ENCODE results near the gene WWOX.

Gene WWOX

GRCh38 chr16:79131321-79132075, 1032.0 kb downstream of the WWOX start:
- no peak for DNase-seq (ENCODE audit: low read depth, low spot score)

DNA sequence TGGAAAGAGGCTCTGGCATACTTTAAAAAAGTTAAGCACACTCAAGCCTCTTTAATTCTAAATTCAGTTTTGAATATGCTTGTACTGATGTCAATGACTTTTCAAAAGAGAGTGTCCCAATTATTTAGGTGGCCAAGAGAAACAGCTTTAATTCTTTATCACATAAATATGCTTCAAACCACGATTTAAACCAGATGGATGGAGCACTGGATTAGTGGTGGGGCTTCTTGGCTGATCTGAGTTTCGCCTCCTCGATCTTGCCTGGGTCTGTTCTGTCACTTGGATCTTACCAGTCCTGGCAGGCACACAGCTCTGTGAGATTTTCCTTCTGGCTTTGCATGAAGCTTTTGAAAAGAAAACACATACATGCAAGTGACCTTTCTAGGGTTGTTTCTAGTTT, 1033.2 kb downstream of the WWOX start:
- DNase-seq (ENCODE audit: low read depth, low spot score), result no peak

DNA sequence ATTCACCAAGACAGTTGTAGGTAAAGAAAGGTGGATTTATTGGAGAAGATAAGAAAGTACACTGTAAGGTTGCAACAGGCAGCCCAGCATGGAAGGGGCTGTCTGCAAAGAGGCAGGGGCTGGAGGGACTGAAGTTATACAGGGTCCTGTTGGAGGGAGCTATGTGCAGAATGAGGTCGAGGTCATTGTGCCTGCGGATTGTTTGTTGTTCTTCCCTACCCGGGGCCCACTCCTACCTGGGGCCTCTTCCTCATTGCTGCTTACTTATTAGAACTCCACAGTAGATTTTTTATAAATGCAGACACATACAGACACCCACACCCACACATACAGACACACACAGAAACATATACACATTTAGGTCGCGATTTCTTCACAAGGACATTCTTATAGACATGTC, 1034.8 kb downstream of the WWOX start:
- DNase-seq (ENCODE audit: low read depth, low spot score), result no peak

DNA sequence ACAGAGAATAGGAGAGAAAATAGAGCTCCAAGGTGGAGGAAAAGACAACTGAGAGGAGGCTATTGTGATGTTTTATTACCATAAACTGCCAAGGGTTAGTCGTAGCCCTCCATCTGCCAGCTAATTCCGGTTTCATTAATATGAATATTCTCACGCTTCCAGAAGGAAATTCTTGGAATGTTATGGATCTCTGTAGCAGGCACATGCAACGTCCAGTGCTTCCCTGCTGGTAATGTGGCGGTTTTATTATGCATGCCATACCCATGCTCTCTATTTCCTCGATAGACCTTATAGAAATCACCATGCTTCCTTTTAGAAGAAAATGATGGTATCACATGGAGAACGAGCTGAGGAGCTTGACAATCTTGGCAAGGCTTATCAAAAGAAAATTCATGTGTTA, 1037.5 kb downstream of the WWOX start:
- DNase-seq (ENCODE audit: low read depth, low spot score), result no peak

DNA sequence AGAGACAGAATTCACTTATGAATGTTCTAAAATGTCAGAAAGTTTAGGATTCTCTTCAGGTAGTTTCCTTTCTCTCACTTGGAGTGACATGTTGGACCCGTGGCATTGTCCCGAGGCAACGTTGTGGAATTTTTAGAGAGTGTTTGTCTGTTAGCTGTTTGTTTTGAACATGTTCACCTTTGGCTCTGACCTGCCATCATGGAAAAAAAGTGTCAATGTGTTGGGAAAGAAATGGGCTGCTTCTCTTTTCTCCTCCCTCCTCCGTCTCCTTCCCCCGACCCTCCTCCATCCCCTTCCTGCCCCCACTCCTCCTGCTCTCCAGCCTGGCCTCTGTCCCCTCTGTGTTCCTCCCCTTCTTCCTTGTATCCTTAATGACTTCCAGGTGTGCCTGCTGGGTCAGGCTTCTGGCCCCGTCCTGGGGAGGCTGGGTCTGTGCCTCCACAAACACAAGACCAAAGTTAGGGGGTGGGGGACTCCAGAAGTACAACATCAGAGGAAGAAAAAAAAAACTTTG, 1038.0 kb downstream of the WWOX start:
- DNase-seq (ENCODE audit: low read depth, low spot score), result no peak

DNA sequence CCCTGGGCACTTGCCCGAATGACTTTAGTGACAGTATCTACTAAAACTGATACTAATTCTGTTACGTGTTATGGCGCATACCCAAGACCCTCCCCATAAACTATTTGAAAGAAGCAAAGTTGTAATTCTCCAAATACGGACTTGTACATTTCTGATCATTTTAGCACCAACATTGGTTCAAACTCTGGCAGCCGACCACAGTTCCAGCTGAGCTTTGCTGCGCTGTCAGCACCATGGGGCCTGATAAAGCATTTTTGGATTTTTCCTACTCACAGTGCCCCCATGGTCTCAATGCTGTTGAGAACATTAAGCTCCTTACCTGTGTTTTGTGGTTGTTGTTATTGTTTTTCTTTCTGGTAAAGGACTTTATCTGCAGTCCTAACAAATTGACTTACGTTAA, 1040.3 kb downstream of the WWOX start:
- DNase-seq (ENCODE audit: low read depth, low spot score), result no peak

DNA sequence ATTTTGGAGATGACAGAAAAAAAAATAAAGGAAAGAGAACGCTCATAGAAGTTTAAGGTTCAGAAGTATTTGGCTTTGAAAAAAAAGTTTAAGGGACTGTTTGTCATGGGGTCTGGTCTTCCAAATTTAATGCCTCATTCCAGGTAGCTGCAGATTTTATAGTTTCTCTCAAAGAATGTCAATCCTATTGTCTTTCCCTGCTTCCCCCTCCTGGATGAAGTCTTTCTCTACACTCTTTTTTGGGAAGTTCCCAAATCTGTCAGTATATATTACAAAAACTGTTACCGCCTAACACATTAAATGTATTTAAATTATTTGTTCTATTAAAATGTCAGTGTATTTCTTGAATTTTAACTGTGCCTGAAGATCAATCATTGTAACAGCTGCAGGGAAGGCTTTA, 1043.6 kb downstream of the WWOX start:
- DNase-seq (ENCODE audit: low read depth, low spot score), result no peak

- DNase-seq (ENCODE audit: low read depth, low spot score), result no peak
Measured at GRCh38 chr16:79150151-79150550, 1050.7 kb downstream of the WWOX start.

GRCh38 chr16:79150632-79151310, 1051.3 kb downstream of the WWOX start:
- DNase-seq (ENCODE audit: low read depth, low spot score), result no peak

DNA sequence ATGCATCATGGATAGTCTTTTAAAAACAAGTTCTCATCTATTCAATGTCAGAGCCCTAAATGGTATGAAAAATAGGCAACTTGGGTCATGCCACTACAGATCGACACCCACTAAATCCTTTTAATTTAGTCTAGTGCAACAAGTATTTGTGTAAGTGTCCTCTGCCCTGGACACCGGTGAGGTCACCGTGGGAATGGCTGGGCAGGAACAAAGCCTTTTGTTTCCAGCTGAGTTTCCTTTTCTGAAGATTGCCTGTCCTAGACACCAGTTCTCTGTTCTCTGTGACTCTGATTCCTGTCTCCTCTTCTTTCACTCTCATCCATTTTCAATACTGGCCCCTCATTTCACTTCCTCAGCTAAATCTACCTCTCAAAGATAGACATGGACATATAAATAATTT, 1054.6 kb downstream of the WWOX start:
- no peak for DNase-seq (ENCODE audit: low read depth, low spot score)

DNA sequence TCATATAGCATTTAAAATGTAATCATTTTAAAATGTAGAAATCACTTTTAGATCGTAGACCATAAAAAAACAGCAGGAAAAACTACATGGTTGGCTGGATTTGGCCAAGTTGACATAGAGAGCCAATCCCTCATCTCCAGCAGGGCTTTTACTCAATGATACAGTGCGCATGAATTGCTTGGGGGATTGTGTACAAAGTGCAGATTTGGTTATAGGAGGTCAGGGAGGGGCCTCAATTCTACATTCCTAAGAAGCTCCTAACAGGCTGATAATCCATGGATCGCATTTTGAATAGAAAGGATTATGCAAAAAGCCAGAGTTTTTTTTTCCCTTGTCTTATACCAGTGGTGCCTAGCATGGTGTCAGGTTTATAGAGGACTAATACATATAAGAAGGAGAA, 1056.0 kb downstream of the WWOX start:
- DNase-seq (ENCODE audit: low read depth, low spot score), result no peak

GRCh38 chr16:79155904-79156303, 1056.5 kb downstream of the WWOX start:
- no peak for DNase-seq (ENCODE audit: low read depth, low spot score)

- DNase-seq (ENCODE audit: low read depth, low spot score), result no peak
Measured at GRCh38 chr16:79156761-79157160, 1057.3 kb downstream of the WWOX start.

- no peak for DNase-seq (ENCODE audit: low read depth, low spot score)
Measured at GRCh38 chr16:79158337-79158736, 1058.9 kb downstream of the WWOX start.

DNA sequence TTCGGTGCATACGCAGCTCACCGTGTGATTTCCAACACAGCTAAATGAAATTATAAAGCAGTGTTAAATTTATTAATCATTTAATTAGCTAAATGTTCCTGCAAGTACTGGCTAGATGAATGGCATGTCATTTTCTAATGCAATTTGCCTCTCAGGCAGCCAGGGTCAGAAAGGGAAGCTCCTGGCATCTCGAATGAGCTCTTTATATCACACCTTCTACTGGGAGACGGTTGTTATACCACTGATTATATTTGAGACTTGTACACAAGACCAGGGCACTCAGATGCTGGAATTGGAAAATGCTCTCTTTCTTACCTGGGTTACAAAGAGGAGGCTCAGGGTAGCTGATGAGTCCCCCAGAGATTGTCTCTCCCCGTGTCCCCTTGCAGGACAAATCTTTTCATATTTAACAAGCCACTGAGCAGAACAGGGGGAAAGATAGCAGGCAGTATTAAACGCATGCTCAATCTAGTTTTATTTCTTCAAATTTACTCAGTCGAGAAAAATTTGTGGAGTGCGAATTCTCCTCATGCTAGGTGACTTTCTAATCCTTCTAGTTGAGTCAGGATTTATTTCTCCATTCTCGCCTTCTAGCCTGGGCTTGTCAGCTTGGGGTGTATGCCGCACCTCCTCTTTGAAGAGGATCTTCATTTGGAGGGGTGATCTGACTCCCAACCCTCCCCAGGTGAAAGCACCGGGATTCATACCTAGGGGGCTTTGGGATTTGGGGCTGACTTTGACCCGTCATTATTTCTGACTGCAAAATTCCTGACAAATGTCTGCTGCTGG, 1060.0 kb downstream of the WWOX start:
- no peak for DNase-seq (ENCODE audit: low read depth, low spot score)

- no peak for DNase-seq (ENCODE audit: low read depth, low spot score)
Measured at GRCh38 chr16:79162977-79163376, 1063.5 kb downstream of the WWOX start.

DNA sequence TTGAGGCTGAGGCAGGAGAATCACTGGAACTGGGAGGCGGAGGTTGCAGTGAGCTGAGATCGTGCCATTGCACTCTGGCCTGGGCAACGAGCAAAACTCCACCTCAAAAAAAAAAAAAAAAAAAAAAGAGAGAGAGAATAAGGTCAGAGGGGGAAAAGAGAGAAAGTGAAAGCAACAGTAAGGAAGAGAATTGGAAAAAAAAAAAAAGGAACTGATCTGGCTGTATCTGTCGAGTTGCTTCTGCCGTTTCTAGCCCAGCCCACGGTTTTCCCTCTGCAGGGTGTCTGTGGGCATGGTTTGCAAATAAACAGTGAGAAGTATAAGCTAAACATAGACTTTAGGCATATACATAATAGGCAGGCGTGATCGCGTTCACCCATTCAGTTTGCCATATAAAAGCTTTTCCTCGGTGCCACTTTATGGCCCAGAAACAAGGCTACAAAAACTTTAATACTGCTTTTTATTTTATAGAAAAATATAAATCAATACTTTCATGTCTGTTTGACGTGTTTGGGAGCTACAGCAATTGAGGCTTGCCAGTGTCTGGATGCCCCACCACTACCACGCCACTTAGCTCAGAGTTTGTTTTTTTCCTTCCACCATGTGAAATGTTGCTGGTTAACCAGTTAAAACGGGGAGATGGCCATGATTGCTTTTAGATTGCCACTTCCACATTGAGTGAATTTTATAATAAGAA, 1064.4 kb downstream of the WWOX start:
- no peak for DNase-seq (ENCODE audit: low read depth, low spot score)

DNA sequence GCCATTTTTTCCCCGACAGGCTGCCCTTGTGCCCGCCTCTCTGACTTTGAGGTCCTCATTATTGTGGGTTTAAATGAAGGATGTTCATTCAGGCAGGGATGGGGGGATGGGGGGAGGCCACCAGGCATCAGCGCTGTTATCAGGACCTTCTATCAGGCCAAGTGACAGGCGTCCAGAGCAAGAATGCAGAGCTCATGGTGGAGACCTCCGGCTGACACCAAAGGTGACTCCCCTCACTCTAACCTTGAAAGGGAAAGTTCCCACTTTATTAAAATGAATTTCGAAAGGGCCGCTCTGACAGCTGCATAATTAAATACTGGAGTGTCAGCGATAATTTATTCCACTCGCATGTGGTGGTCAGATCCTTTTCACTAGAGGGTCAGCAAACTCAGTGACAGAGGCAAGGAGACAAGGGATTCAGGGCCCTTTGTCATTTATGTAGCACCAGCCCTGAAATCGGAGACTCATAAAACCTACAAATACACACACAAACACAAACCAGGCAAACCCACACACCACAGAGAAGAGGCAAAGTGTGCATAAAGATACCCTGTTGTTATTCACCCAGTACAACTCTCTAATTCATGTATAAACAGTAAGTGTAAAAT, 1065.0 kb downstream of the WWOX start:
- no peak for DNase-seq (ENCODE audit: low read depth, low spot score)

DNA sequence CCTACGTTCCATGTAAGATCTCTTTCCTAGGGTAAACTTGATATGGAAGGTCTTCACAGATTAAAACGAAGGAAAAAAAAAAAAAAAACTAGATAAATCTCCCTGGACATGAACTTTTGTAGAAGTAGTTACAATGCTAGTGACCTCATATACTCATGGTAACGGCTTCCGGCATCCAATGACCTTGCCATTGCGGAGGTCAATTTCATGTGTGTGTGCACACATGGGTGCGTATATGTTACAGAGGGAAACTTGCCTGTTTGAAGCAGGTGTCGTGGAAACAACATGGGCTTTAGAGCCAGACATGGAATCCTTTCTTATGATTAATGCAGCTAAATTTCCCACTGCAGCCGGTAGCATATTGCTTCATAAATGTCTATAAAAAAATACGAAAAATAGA, 1065.6 kb downstream of the WWOX start:
- no peak for DNase-seq (ENCODE audit: low read depth, low spot score)

DNA sequence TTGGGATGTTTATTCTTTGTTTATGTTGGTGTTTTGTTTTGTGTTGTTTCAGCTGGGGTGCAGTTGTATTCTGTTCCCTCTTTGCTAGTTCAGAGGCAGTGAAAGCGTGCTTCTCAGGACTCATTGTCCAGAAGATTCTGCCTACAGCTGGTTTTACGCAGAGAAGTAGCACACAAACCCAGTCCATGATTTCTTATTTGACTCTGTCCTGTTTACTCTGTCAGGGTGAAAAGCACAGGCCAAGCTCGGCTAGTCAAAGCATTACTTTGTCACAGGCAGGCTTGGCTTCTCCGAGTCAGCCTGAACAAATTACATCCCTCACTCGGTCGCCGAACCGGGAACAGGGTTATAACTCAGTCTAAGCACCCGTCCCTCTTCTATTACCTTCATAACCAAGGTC, 1066.1 kb downstream of the WWOX start:
- no peak for DNase-seq (ENCODE audit: low read depth, low spot score)

DNA sequence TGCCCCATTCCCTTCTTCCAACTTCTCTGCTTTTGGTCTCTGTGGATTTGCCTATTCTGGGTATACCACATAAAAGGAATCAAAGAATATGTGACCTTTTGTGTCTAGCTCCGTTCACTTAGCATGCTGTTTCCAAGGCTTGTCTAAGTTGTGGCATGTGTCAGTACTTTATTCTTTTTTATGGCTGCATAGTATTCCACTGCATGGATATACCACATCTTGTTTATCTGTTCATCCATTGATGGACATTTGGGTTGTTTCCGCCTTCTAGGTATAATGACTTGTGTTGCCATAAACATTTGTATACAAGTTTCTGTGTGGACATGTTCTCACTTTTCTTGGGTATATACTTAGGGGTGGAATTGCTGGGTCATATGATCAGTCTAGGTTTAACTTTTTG, 1068.4 kb downstream of the WWOX start:
- DNase-seq (ENCODE audit: low read depth, low spot score), result no peak
